ENCODE measurements around the gene TMEM145. TPM values are rescaled to one million over a fixed set of nuclear protein-coding genes. Genes with fewer than 3 reads are reported as not detected.

The TMEM145 gene
- total and polyA plus RNA-seq, 4 experiments from 2014 or later = not detected

GRCh38 chr19:42317535-42317934 is 4.4 kb downstream of the TMEM145 start:
- Histone ChIP-seq H3K27me3 (ENCODE audit: insufficient read depth, low read length) (peaks cover 17% of the 10 kb centered on the region), H3K27ac (ENCODE audit: low read depth, low read length) (no peak overlapping the region), H3K9me3 (ENCODE audit: control insufficient read depth in 1 of 2, low read length in 2 of 2) (no peaks in the 10 kb centered on the region), H3K4me3 (ENCODE audit: low read length in 2 of 2) (no peak overlapping the region), H3K4me1 (ENCODE audit: insufficient read depth, low read length) (peaks cover 14% of the 10 kb centered on the region), H3K36me3 (ENCODE audit: insufficient read depth, low read length) (no peaks in the 10 kb centered on the region)
- DNase-seq = no peak
- H3K27me3 Mint-ChIP-seq = peaks cover 11 to 23% of the 10 kb centered on the region in 2 donors
- peaks cover 2 to 20% (median 13%) of the 10 kb centered on the region in 4 donors for H3K4me1 Mint-ChIP-seq
- peak overlapping the region in 1 of 7 donors; percentile 36 for H3K27ac Mint-ChIP-seq
- H3K9me3 Mint-ChIP-seq = no peaks in the 10 kb centered on the region
- H3K36me3 Mint-ChIP-seq = no peaks in the 10 kb centered on the region
- H3K4me3 Mint-ChIP-seq = no peak overlapping the region
- intact Hi-C loops (cut with micrococcal nuclease) = no loop called here
- ChIA-PET CTCF (ENCODE audit: partially characterized antibody) (no interaction called here), POLR2A (ENCODE audit: partially characterized antibody) (no interaction called here)

- Mint-ChIP-seq H3K4me3 (peak overlapping the region in 1 of 8 donors; percentile 49), H3K27me3 (peaks cover 5 to 12% of the 10 kb centered on the region in 2 donors), H3K27ac (no peak overlapping the region), H3K36me3 (peaks cover 0 to 7% of the 10 kb centered on the region in 2 donors), H3K9me3 (no peaks in the 10 kb centered on the region), H3K4me1 (peaks cover 5 to 29% (median 19%) of the 10 kb centered on the region in 4 donors)
- H3K4me1 ChIP-seq (ENCODE audit: insufficient read depth, low read length) = peaks cover 19% of the 10 kb centered on the region
- no peak overlapping the region for H3K27ac ChIP-seq (ENCODE audit: low read depth, low read length)
- DNase-seq = no peak
- H3K36me3 ChIP-seq (ENCODE audit: insufficient read depth, low read length) = no peaks in the 10 kb centered on the region
- H3K27me3 ChIP-seq (ENCODE audit: insufficient read depth, low read length) = no peaks in the 10 kb centered on the region
- intact Hi-C loops (cut with micrococcal nuclease) = no loop called here
- no peaks in the 10 kb centered on the region for H3K9me3 ChIP-seq (ENCODE audit: control insufficient read depth in 1 of 2, low read length in 2 of 2)
- no peak overlapping the region for H3K4me3 ChIP-seq (ENCODE audit: low read length in 2 of 2)
- POLR2A ChIA-PET (ENCODE audit: partially characterized antibody) = no interaction called here
- CTCF ChIA-PET (ENCODE audit: partially characterized antibody) = interaction anchor here (1.4 to 3.9 kb wide), 3 partner anchors 24 to 213 kb away, joined by 4 to 23 read pairs (median 10); partner anchors contain the start of gene POU2F2
Measured at GRCh38 chr19:42322305-42322704, 9.2 kb downstream of the TMEM145 start.

- ChIA-PET CTCF (ENCODE audit: partially characterized antibody) (interaction anchor here (0.7 to 3.9 kb wide), 3 partner anchors 25 to 214 kb away, joined by 4 to 23 read pairs (median 10); no protein-coding TSS in a partner anchor), POLR2A (ENCODE audit: partially characterized antibody) (interaction anchor here (1.2 kb wide), 1 partner anchor 748 kb away, joined by 3 read pairs; the partner anchor contains the start of gene CEACAM21)
- peaks cover 19% of the 10 kb centered on the region for H3K4me1 ChIP-seq (ENCODE audit: insufficient read depth, low read length)
- Mint-ChIP-seq H3K9me3 (no peaks in the 10 kb centered on the region), H3K4me3 (peak overlapping the region in 6 of 8 donors; percentile 21 to 71 (median 42)), H3K4me1 (peaks cover 7 to 31% (median 20%) of the 10 kb centered on the region in 4 donors), H3K27me3 (peaks cover 5 to 12% of the 10 kb centered on the region in 2 donors), H3K36me3 (peaks cover 0 to 7% of the 10 kb centered on the region in 2 donors), H3K27ac (no peak overlapping the region)
- no peaks in the 10 kb centered on the region for H3K9me3 ChIP-seq (ENCODE audit: control insufficient read depth in 1 of 2, low read length in 2 of 2)
- DNase-seq = no peak
- H3K27me3 ChIP-seq (ENCODE audit: insufficient read depth, low read length) = no peaks in the 10 kb centered on the region
- H3K4me3 ChIP-seq (ENCODE audit: low read length in 2 of 2) = no peak overlapping the region
- H3K36me3 ChIP-seq (ENCODE audit: insufficient read depth, low read length) = no peaks in the 10 kb centered on the region
- intact Hi-C loops (cut with micrococcal nuclease) = no loop called here
- H3K27ac ChIP-seq (ENCODE audit: low read depth, low read length) = no peak overlapping the region
Measured at GRCh38 chr19:42323473-42323851, 10.4 kb downstream of the TMEM145 start.

- CTCF ChIA-PET (ENCODE audit: partially characterized antibody) = interaction anchor here (2.1 to 3.9 kb wide), 2 partner anchors 26 to 214 kb away, joined by 10 to 23 read pairs; no protein-coding TSS in a partner anchor
- Mint-ChIP-seq H3K36me3 (peaks cover 0 to 7% of the 10 kb centered on the region in 2 donors), H3K9me3 (no peaks in the 10 kb centered on the region), H3K4me1 (peaks cover 7 to 31% (median 20%) of the 10 kb centered on the region in 4 donors), H3K4me3 (peak overlapping the region in 3 of 8 donors; percentile 36 to 94 (median 59)), H3K27ac (no peak overlapping the region), H3K27me3 (peaks cover 5 to 12% of the 10 kb centered on the region in 2 donors)
- Histone ChIP-seq H3K9me3 (ENCODE audit: control insufficient read depth in 1 of 2, low read length in 2 of 2) (no peaks in the 10 kb centered on the region), H3K4me1 (ENCODE audit: insufficient read depth, low read length) (peaks cover 19% of the 10 kb centered on the region), H3K27me3 (ENCODE audit: insufficient read depth, low read length) (no peaks in the 10 kb centered on the region), H3K4me3 (ENCODE audit: low read length in 2 of 2) (peak overlapping the region in 1 of 2 donors; percentile 66), H3K36me3 (ENCODE audit: insufficient read depth, low read length) (no peaks in the 10 kb centered on the region), H3K27ac (ENCODE audit: low read depth, low read length) (no peak overlapping the region)
- intact Hi-C loops (cut with micrococcal nuclease) = loop anchor here (2.0 kb wide), 2 partner anchors 73 to 99 kb away; no protein-coding TSS in a partner anchor
- peak in 3 of 5 donors; percentile 16 to 49 (median 30) for DNase-seq
- POLR2A ChIA-PET (ENCODE audit: partially characterized antibody) = interaction anchor here (1.2 kb wide), 1 partner anchor 748 kb away, joined by 3 read pairs; the partner anchor contains the start of gene CEACAM21
Measured at GRCh38 chr19:42323852-42324654, 10.9 kb downstream of the TMEM145 start.

- Mint-ChIP-seq H3K36me3 (peaks cover 0 to 7% of the 10 kb centered on the region in 2 donors), H3K9me3 (no peaks in the 10 kb centered on the region), H3K27ac (peak overlapping the region; percentile 75 to 91 (median 89)), H3K4me3 (peak overlapping the region; percentile 89 to 95 (median 92)), H3K27me3 (peaks cover 5 to 12% of the 10 kb centered on the region in 2 donors), H3K4me1 (peaks cover 7 to 31% (median 20%) of the 10 kb centered on the region in 4 donors)
- Histone ChIP-seq H3K27ac (ENCODE audit: low read depth, low read length) (no peak overlapping the region), H3K27me3 (ENCODE audit: insufficient read depth, low read length) (no peaks in the 10 kb centered on the region), H3K4me1 (ENCODE audit: insufficient read depth, low read length) (peaks cover 19% of the 10 kb centered on the region), H3K4me3 (ENCODE audit: low read length in 2 of 2) (peak overlapping the region; percentile 66 to 67), H3K9me3 (ENCODE audit: control insufficient read depth in 1 of 2, low read length in 2 of 2) (no peaks in the 10 kb centered on the region), H3K36me3 (ENCODE audit: insufficient read depth, low read length) (no peaks in the 10 kb centered on the region)
- CTCF ChIA-PET (ENCODE audit: partially characterized antibody) = interaction anchor here (3.9 kb wide), 1 partner anchor 215 kb away, joined by 23 read pairs; no protein-coding TSS in a partner anchor
- POLR2A ChIA-PET (ENCODE audit: partially characterized antibody) = no interaction called here
- no peak for DNase-seq
- intact Hi-C loops (cut with micrococcal nuclease) = loop anchor here (1.0 to 2.0 kb wide), 11 partner anchors 22 to 248 kb away; partner anchors contain the start of genes ERF, GSK3A, PAFAH1B3 and POU2F2
Measured at GRCh38 chr19:42324655-42325307, 11.7 kb downstream of the TMEM145 start.

GRCh38 chr19:42325308-42325895 is 12.3 kb downstream of the TMEM145 start, which contains the start of gene MEGF8:
Gene MEGF8 (plus strand): TSS chr19:42325635. CDS start chr19:42326244, 609 bp downstream.
- peak within 1 kb of the TSS; percentile 85 to 91 (median 90) for H3K27ac Mint-ChIP-seq
- CTCF ChIA-PET (ENCODE audit: partially characterized antibody) = no interaction called here
- intact Hi-C loops (cut with micrococcal nuclease) = loop anchor here (1.0 to 2.0 kb wide), 11 partner anchors 23 to 249 kb away; partner anchors contain the start of genes ERF, GSK3A, PAFAH1B3 and POU2F2
- no peaks in the 10 kb centered on the region for H3K9me3 Mint-ChIP-seq
- H3K36me3 ChIP-seq (ENCODE audit: insufficient read depth, low read length) = no peaks in the 10 kb centered on the region
- peak; percentile 97 to 99 (median 99) for DNase-seq
- peaks cover 0 to 7% of the 10 kb centered on the region in 2 donors for H3K36me3 Mint-ChIP-seq
- H3K27me3 Mint-ChIP-seq = peaks cover 5 to 12% of the 10 kb centered on the region in 2 donors
- peaks cover 19% of the 10 kb centered on the region for H3K4me1 ChIP-seq (ENCODE audit: insufficient read depth, low read length)
- H3K27me3 ChIP-seq (ENCODE audit: insufficient read depth, low read length) = no peaks in the 10 kb centered on the region
- H3K9me3 ChIP-seq (ENCODE audit: control insufficient read depth in 1 of 2, low read length in 2 of 2) = no peaks in the 10 kb centered on the region
- H3K4me3 ChIP-seq (ENCODE audit: low read length in 2 of 2) = peak within 1 kb of the TSS; percentile 66 to 90
- H3K4me3 Mint-ChIP-seq = peak within 1 kb of the TSS; percentile 89 to 95 (median 92)
- peak within 1 kb of the TSS; percentile 81 for H3K27ac ChIP-seq (ENCODE audit: low read depth, low read length)
- H3K4me1 Mint-ChIP-seq = peaks cover 7 to 31% (median 20%) of the 10 kb centered on the region in 4 donors
- POLR2A ChIA-PET (ENCODE audit: partially characterized antibody) = no interaction called here
